ENCODE results near the gene PDE4D. TPM values are rescaled to one million over a fixed set of nuclear protein-coding genes. Genes with fewer than 3 reads are reported as not detected.

Gene PDE4D
- total RNA-seq, 1 experiment from 2014 or later, result 3.3 TPM

DNA sequence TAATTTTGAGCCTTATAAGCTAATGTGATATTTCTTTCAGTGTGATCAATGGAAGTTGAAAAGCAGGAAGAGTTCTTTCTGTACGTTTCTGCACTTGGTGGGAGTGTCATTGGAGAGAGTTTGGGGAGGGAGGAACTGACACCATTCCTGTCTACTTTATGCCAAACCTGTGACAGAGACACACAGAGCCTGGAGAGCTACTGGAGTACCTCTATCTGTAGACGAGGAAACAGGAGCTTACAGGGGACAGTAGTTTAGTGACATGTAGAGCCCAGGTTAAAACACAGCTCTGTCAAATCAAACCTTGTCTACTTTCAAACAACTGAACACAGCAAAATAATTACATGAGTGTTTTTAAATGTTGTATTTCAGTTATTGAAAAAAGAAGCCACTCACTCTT lies 103.6 kb downstream of the PDE4D start:
- H3K4me3 Mint-ChIP-seq, result no peak overlapping the region
- no peaks in the 10 kb centered on the region for H3K36me3 Mint-ChIP-seq
- CTCF ChIA-PET, result interaction anchor here (0.9 to 2.6 kb wide), 3 partner anchors 11 to 422 kb away, joined by 3 to 17 read pairs (median 3); no protein-coding TSS in a partner anchor
- POLR2A ChIA-PET, result no interaction called here
- no peak for DNase-seq (ENCODE audit: low spot score)
- peaks cover 16% of the 10 kb centered on the region for H3K4me1 Mint-ChIP-seq
- no peak overlapping the region for H3K27ac Mint-ChIP-seq
- no peaks in the 10 kb centered on the region for H3K27me3 Mint-ChIP-seq (ENCODE audit: low read depth)
- H3K9me3 Mint-ChIP-seq, result no peaks in the 10 kb centered on the region
- ATAC-seq, result no peak
- no peak for TF ChIP-seq ESRRA (CRISPR knock-in tag; IDR thresholded peaks at IDR 0.05; ENCODE audit: borderline replicate concordance)
- no peak for TF ChIP-seq TP53 (CRISPR knock-in tag; IDR thresholded peaks at IDR 0.05)
- no peak for TF ChIP-seq SMAD3 (CRISPR knock-in tag; IDR thresholded peaks at IDR 0.05; ENCODE audit: borderline replicate concordance)
- TF ChIP-seq, protein P1, sequence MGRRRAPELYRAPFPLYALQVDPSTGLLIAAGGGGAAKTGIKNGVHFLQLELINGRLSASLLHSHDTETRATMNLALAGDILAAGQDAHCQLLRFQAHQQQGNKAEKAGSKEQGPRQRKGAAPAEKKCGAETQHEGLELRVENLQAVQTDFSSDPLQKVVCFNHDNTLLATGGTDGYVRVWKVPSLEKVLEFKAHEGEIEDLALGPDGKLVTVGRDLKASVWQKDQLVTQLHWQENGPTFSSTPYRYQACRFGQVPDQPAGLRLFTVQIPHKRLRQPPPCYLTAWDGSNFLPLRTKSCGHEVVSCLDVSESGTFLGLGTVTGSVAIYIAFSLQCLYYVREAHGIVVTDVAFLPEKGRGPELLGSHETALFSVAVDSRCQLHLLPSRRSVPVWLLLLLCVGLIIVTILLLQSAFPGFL (CRISPR knock-in tag; IDR thresholded peaks at IDR 0.05; ENCODE audit: borderline replicate concordance), result no peak

DNA sequence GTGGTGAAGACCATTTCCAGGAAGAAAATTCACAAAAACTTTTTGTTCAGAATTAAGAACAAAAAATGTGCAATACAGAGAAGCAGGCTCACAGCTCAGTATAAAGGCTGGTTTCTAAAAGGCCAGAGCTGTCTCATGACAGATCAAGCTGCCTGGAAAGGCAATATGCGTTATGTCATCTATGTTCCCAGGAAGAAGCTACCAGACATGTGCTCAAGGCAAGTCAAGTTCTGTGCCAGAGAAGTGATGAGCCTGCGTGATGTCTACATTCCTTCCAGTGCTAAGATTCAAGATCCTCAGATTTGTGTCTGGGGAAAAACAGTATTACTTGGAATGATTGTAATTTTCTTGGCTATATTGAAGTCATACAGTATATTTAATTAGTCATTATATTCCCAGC lies 104.3 kb downstream of the PDE4D start:
- no peak overlapping the region for H3K4me3 Mint-ChIP-seq
- ATAC-seq (no peak), DNase-seq (ENCODE audit: low spot score) (no peak)
- POLR2A ChIA-PET, result no interaction called here
- H3K27ac Mint-ChIP-seq, result no peak overlapping the region
- no peak for TF ChIP-seq RELA (CRISPR knock-in tag; IDR thresholded peaks at IDR 0.05; ENCODE audit: borderline replicate concordance)
- TF ChIP-seq, protein P2, sequence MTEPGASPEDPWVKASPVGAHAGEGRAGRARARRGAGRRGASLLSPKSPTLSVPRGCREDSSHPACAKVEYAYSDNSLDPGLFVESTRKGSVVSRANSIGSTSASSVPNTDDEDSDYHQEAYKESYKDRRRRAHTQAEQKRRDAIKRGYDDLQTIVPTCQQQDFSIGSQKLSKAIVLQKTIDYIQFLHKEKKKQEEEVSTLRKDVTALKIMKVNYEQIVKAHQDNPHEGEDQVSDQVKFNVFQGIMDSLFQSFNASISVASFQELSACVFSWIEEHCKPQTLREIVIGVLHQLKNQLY (CRISPR knock-in tag; IDR thresholded peaks at IDR 0.05), result no peak
- no peaks in the 10 kb centered on the region for H3K36me3 Mint-ChIP-seq
- peaks cover 16% of the 10 kb centered on the region for H3K4me1 Mint-ChIP-seq
- CTCF ChIA-PET, result interaction anchor here (2.6 kb wide), 1 partner anchor 11 kb away, joined by 17 read pairs; no protein-coding TSS in a partner anchor
- no peaks in the 10 kb centered on the region for H3K27me3 Mint-ChIP-seq (ENCODE audit: low read depth)
- no peaks in the 10 kb centered on the region for H3K9me3 Mint-ChIP-seq

DNA sequence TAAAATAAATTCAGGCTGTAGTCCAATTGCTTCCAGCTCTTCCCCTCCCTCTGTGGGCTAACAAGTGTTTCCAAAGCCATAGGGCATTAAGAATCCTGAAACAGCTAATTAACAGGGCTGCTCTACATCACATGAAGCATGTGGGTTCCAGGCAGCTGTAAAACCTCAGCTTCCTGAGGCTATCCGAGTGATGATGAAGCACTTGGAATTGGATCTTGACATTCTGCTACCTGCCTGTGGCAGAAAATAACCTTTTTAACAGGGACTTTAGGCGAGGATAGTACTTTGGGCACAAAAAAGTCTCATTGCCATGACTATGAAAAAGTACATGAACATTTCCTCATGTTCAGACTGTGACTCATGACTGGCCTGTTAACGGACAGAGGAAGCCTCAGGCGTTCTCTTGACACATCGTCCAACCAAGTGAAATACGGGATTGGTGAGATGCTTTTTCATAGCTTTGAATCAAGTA lies 107.2 kb downstream of the PDE4D start:
- CTCF ChIA-PET, result interaction anchor here (0.9 to 1.9 kb wide), 2 partner anchors 24 to 113 kb away, joined by 3 to 4 read pairs; no protein-coding TSS in a partner anchor
- H3K36me3 Mint-ChIP-seq, result no peaks in the 10 kb centered on the region
- POLR2A ChIA-PET, result no interaction called here
- H3K27ac Mint-ChIP-seq, result no peak overlapping the region
- TF ChIP-seq, protein P3, sequence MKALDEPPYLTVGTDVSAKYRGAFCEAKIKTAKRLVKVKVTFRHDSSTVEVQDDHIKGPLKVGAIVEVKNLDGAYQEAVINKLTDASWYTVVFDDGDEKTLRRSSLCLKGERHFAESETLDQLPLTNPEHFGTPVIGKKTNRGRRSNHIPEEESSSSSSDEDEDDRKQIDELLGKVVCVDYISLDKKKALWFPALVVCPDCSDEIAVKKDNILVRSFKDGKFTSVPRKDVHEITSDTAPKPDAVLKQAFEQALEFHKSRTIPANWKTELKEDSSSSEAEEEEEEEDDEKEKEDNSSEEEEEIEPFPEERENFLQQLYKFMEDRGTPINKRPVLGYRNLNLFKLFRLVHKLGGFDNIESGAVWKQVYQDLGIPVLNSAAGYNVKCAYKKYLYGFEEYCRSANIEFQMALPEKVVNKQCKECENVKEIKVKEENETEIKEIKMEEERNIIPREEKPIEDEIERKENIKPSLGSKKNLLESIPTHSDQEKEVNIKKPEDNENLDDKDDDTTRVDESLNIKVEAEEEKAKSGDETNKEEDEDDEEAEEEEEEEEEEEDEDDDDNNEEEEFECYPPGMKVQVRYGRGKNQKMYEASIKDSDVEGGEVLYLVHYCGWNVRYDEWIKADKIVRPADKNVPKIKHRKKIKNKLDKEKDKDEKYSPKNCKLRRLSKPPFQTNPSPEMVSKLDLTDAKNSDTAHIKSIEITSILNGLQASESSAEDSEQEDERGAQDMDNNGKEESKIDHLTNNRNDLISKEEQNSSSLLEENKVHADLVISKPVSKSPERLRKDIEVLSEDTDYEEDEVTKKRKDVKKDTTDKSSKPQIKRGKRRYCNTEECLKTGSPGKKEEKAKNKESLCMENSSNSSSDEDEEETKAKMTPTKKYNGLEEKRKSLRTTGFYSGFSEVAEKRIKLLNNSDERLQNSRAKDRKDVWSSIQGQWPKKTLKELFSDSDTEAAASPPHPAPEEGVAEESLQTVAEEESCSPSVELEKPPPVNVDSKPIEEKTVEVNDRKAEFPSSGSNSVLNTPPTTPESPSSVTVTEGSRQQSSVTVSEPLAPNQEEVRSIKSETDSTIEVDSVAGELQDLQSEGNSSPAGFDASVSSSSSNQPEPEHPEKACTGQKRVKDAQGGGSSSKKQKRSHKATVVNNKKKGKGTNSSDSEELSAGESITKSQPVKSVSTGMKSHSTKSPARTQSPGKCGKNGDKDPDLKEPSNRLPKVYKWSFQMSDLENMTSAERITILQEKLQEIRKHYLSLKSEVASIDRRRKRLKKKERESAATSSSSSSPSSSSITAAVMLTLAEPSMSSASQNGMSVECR (CRISPR knock-in tag; IDR thresholded peaks at IDR 0.05; ENCODE audit: borderline replicate concordance), result no peak
- TF ChIP-seq, protein P4, sequence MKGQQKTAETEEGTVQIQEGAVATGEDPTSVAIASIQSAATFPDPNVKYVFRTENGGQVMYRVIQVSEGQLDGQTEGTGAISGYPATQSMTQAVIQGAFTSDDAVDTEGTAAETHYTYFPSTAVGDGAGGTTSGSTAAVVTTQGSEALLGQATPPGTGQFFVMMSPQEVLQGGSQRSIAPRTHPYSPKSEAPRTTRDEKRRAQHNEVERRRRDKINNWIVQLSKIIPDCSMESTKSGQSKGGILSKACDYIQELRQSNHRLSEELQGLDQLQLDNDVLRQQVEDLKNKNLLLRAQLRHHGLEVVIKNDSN (CRISPR knock-in tag; IDR thresholded peaks at IDR 0.05), result no peak
- no peak for TF ChIP-seq ZNF396 (CRISPR knock-in tag; IDR thresholded peaks at IDR 0.05; ENCODE audit: borderline replicate concordance)
- H3K4me1 Mint-ChIP-seq, result peaks cover 16% of the 10 kb centered on the region
- no peak overlapping the region for H3K4me3 Mint-ChIP-seq
- DNase-seq (ENCODE audit: low spot score) (no peak), ATAC-seq (no peak)
- no peaks in the 10 kb centered on the region for H3K27me3 Mint-ChIP-seq (ENCODE audit: low read depth)
- peaks cover 3% of the 10 kb centered on the region; the same call in 1 of the 2 replicates for H3K9me3 Mint-ChIP-seq

DNA sequence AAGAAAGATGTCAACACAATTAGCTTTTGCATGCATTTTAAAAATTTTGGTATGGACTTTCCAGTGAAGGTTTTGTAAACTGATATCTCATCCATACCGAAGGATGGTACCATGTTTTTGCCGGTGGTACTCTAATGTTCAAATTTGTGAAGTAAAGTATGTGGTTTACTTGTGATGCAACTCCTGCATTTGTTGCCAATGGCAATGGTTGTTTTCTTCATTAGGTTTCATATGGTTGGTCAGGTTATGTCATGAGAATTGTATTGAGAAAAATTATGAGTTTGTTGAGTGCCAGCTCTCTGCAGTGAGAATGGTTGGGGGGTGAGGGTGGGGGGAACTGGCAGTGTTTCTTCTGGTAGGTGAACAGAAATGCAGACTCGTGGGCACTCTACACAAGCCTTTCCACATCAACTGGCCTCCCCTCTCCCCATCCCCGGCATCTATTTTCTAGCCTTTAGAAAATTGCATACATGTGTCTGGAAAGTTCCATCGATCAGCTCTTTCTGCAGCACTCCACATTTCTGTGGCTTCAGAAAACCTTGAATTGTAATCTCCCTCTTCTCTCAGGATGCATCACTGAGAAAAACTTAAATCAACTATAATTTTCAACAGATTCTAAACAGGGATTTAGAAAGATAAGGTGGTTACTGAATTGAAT lies 107.7 kb downstream of the PDE4D start:
- Mint-ChIP-seq H3K9me3 (peaks cover 3% of the 10 kb centered on the region; the same call in 1 of the 2 replicates), H3K36me3 (no peaks in the 10 kb centered on the region), H3K27ac (no peak overlapping the region), H3K4me3 (no peak overlapping the region), H3K27me3 (ENCODE audit: low read depth) (no peaks in the 10 kb centered on the region), H3K4me1 (peaks cover 12% of the 10 kb centered on the region)
- ChIA-PET CTCF (interaction anchor here (0.9 to 1.9 kb wide), 2 partner anchors 25 to 112 kb away, joined by 3 to 4 read pairs; no protein-coding TSS in a partner anchor), POLR2A (no interaction called here)
- ATAC-seq, result no peak
- DNase-seq (ENCODE audit: low spot score), result no peak
- TF ChIP-seq, protein P5, sequence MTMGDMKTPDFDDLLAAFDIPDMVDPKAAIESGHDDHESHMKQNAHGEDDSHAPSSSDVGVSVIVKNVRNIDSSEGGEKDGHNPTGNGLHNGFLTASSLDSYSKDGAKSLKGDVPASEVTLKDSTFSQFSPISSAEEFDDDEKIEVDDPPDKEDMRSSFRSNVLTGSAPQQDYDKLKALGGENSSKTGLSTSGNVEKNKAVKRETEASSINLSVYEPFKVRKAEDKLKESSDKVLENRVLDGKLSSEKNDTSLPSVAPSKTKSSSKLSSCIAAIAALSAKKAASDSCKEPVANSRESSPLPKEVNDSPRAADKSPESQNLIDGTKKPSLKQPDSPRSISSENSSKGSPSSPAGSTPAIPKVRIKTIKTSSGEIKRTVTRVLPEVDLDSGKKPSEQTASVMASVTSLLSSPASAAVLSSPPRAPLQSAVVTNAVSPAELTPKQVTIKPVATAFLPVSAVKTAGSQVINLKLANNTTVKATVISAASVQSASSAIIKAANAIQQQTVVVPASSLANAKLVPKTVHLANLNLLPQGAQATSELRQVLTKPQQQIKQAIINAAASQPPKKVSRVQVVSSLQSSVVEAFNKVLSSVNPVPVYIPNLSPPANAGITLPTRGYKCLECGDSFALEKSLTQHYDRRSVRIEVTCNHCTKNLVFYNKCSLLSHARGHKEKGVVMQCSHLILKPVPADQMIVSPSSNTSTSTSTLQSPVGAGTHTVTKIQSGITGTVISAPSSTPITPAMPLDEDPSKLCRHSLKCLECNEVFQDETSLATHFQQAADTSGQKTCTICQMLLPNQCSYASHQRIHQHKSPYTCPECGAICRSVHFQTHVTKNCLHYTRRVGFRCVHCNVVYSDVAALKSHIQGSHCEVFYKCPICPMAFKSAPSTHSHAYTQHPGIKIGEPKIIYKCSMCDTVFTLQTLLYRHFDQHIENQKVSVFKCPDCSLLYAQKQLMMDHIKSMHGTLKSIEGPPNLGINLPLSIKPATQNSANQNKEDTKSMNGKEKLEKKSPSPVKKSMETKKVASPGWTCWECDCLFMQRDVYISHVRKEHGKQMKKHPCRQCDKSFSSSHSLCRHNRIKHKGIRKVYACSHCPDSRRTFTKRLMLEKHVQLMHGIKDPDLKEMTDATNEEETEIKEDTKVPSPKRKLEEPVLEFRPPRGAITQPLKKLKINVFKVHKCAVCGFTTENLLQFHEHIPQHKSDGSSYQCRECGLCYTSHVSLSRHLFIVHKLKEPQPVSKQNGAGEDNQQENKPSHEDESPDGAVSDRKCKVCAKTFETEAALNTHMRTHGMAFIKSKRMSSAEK (CRISPR knock-in tag; IDR thresholded peaks at IDR 0.05; ENCODE audit: borderline replicate concordance), result no peak
- TF ChIP-seq ZNF138 (CRISPR knock-in tag; conservative IDR thresholded peaks at IDR 0.05) (no peak), ELF4 (CRISPR knock-in tag; IDR thresholded peaks at IDR 0.05; ENCODE audit: low read depth) (no peak), TEAD1 (CRISPR knock-in tag; IDR thresholded peaks at IDR 0.05) (no peak)
- TF ChIP-seq, protein P6, sequence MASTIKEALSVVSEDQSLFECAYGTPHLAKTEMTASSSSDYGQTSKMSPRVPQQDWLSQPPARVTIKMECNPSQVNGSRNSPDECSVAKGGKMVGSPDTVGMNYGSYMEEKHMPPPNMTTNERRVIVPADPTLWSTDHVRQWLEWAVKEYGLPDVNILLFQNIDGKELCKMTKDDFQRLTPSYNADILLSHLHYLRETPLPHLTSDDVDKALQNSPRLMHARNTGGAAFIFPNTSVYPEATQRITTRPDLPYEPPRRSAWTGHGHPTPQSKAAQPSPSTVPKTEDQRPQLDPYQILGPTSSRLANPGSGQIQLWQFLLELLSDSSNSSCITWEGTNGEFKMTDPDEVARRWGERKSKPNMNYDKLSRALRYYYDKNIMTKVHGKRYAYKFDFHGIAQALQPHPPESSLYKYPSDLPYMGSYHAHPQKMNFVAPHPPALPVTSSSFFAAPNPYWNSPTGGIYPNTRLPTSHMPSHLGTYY (CRISPR knock-in tag; IDR thresholded peaks at IDR 0.05), result no peak
